ENCODE measurements around the gene PRUNE2.

Gene PRUNE2

DNA sequence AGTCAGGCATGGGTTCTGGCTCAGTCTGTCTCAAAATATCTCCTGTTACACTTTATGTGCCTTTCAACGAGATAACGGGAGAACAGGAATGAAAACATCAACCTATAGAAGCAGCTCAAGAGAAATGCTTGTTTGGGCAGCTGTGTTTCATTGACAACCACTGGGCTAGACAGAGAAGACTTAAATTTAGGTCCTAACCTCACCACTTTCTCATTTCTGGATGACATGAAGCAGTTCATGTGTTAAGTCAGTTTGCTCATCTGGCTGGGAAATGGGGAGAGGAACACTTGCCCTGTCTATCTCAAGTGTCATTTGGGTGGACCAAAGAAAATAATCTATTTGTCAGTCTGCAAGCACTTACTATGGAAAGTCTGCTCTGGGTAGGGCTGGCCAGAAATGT, 208.4 kb downstream of the PRUNE2 start:
- Histone ChIP-seq H4K20me1 (ENCODE audit: insufficient read depth, low read length) (no peaks in the 10 kb centered on the region), H3K27me3 (ENCODE audit: insufficient read depth, low read length, poor library complexity) (peaks cover 2% of the 10 kb centered on the region), H3K79me2 (ENCODE audit: insufficient read depth, low read length) (no peaks in the 10 kb centered on the region), H2AFZ (ENCODE audit: low read depth, low read length) (no peak overlapping the region), H3K4me3 (ENCODE audit: low read depth in 1 of 2, low read length in 2 of 2) (no peak overlapping the region), H3K9me3 (ENCODE audit: insufficient read depth, low read length, severe bottlenecking) (no peaks in the 10 kb centered on the region), H3K9ac (ENCODE audit: low read depth, low read length) (no peak overlapping the region), H3K36me3 (ENCODE audit: insufficient read depth, low read length) (no peaks in the 10 kb centered on the region), H3K4me2 (ENCODE audit: insufficient read depth, low read length) (no peak overlapping the region), H3K27ac (ENCODE audit: low read length) (no peak overlapping the region), H3K4me1 (ENCODE audit: insufficient read depth, low read length) (no peaks in the 10 kb centered on the region)
- DNase-seq, result no peak
- TF ChIP-seq, protein P1, sequence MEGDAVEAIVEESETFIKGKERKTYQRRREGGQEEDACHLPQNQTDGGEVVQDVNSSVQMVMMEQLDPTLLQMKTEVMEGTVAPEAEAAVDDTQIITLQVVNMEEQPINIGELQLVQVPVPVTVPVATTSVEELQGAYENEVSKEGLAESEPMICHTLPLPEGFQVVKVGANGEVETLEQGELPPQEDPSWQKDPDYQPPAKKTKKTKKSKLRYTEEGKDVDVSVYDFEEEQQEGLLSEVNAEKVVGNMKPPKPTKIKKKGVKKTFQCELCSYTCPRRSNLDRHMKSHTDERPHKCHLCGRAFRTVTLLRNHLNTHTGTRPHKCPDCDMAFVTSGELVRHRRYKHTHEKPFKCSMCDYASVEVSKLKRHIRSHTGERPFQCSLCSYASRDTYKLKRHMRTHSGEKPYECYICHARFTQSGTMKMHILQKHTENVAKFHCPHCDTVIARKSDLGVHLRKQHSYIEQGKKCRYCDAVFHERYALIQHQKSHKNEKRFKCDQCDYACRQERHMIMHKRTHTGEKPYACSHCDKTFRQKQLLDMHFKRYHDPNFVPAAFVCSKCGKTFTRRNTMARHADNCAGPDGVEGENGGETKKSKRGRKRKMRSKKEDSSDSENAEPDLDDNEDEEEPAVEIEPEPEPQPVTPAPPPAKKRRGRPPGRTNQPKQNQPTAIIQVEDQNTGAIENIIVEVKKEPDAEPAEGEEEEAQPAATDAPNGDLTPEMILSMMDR (IDR thresholded peaks at IDR 0.05; ENCODE audit: borderline replicate concordance, extremely low read depth, low read length, poor library complexity, severe bottlenecking), result no peak
- TF ChIP-seq EZH2 (IDR thresholded peaks at IDR 0.05; ENCODE audit: borderline replicate concordance, low read depth, low read length, severe bottlenecking), result no peak
- no peak for ATAC-seq (ENCODE audit: insufficient read depth, low read depth)

DNA sequence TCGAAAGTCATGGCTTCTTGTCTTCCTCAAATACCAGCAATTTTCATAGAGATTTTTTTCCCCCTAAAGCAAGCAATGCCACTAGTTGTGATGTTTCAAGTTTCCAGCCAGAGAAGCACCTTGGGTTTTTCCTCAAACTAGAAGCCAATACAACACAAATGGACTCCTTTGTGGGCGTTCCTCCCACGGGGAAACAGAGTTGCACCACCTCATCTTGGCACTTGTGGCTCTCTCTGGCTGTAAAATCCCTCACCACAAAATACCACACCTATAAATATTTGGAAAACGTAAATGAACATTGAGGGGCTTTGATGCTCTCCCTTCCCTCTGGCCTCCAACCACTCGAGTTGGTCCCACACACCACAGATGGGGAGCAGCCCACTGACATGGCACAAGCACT, 208.8 kb downstream of the PRUNE2 start:
- Histone ChIP-seq H3K4me2 (ENCODE audit: insufficient read depth, low read length) (no peak overlapping the region), H3K4me3 (ENCODE audit: low read depth in 1 of 2, low read length in 2 of 2) (no peak overlapping the region), H2AFZ (ENCODE audit: low read depth, low read length) (no peak overlapping the region), H3K27ac (ENCODE audit: low read length) (no peak overlapping the region), H3K79me2 (ENCODE audit: insufficient read depth, low read length) (no peaks in the 10 kb centered on the region), H3K27me3 (ENCODE audit: insufficient read depth, low read length, poor library complexity) (peaks cover 7% of the 10 kb centered on the region), H3K9ac (ENCODE audit: low read depth, low read length) (no peak overlapping the region), H4K20me1 (ENCODE audit: insufficient read depth, low read length) (no peaks in the 10 kb centered on the region), H3K36me3 (ENCODE audit: insufficient read depth, low read length) (no peaks in the 10 kb centered on the region), H3K4me1 (ENCODE audit: insufficient read depth, low read length) (no peaks in the 10 kb centered on the region), H3K9me3 (ENCODE audit: insufficient read depth, low read length, severe bottlenecking) (no peaks in the 10 kb centered on the region)
- ATAC-seq (ENCODE audit: insufficient read depth, low read depth) (no peak), DNase-seq (no peak)
- TF ChIP-seq, protein P1 (IDR thresholded peaks at IDR 0.05; ENCODE audit: borderline replicate concordance, extremely low read depth, low read length, poor library complexity, severe bottlenecking), result no peak
- no peak for TF ChIP-seq EZH2 (IDR thresholded peaks at IDR 0.05; ENCODE audit: borderline replicate concordance, low read depth, low read length, severe bottlenecking)

DNA sequence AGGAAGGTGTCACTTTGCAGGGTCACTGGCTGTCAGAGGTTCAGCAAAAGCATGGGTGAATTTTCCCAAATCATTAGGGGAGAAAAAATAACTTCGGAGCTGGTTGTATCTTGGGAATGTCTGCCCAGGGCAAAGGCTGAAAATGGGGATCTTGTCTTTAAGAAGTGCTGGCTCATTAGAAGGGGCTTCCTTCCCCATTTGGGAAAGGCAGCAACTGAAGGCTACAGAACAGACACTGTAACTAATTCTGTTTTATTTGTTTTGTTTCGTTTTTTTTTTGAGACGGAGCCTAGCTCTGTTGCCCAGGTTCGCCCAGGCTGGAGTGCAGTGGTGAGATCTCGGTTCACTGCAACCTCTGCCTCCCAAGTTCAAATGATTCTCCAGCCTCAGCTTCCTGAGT, 212.0 kb downstream of the PRUNE2 start:
- Histone ChIP-seq H2AFZ (ENCODE audit: low read depth, low read length) (no peak overlapping the region), H3K4me1 (ENCODE audit: insufficient read depth, low read length) (no peaks in the 10 kb centered on the region; the same call in 1 of the 2 replicates), H3K27ac (ENCODE audit: low read length) (no peak overlapping the region), H3K27me3 (ENCODE audit: insufficient read depth, low read length, poor library complexity) (peaks cover 12% of the 10 kb centered on the region), H3K4me2 (ENCODE audit: insufficient read depth, low read length) (no peak overlapping the region), H3K4me3 (ENCODE audit: low read depth in 1 of 2, low read length in 2 of 2) (no peak overlapping the region), H4K20me1 (ENCODE audit: insufficient read depth, low read length) (no peaks in the 10 kb centered on the region), H3K9me3 (ENCODE audit: insufficient read depth, low read length, severe bottlenecking) (no peaks in the 10 kb centered on the region), H3K9ac (ENCODE audit: low read depth, low read length) (no peak overlapping the region), H3K36me3 (ENCODE audit: insufficient read depth, low read length) (no peaks in the 10 kb centered on the region), H3K79me2 (ENCODE audit: insufficient read depth, low read length) (no peaks in the 10 kb centered on the region)
- ATAC-seq (ENCODE audit: insufficient read depth, low read depth) (no peak), DNase-seq (no peak)
- TF ChIP-seq, protein P1 (IDR thresholded peaks at IDR 0.05; ENCODE audit: borderline replicate concordance, extremely low read depth, low read length, poor library complexity, severe bottlenecking), result no peak
- TF ChIP-seq EZH2 (IDR thresholded peaks at IDR 0.05; ENCODE audit: borderline replicate concordance, low read depth, low read length, severe bottlenecking), result no peak
